PFSK-1 (cell line): ENCODE results near the gene MARCHF3.

Experiments
- FOXP2 ChIP-seq: optimal IDR thresholded peaks from 2 replicates; pipeline ENCODE3; 2011; ENCODE audit warnings: borderline replicate concordance, control low read depth, inconsistent platforms; ENCODE audit not compliant: insufficient read depth; ENCODE audit errors: extremely low read length, extremely low read depth
- POLR2AphosphoS5 ChIP-seq: IDR thresholded peaks from 2 replicates; pipeline ENCODE4 v1.6.1; 2012; ENCODE audit warnings: low read depth, mild to moderate bottlenecking, control low read depth, low read length, moderate library complexity
- SIN3A ChIP-seq: IDR thresholded peaks from 2 replicates; pipeline ENCODE4 v1.6.1; 2012; ENCODE audit warnings: mild to moderate bottlenecking, low read length, moderate library complexity, borderline replicate concordance; ENCODE audit not compliant: insufficient read depth
- TAF1 ChIP-seq: IDR thresholded peaks from 2 replicates; pipeline ENCODE4 v1.6.1; 2012; ENCODE audit warnings: low read length, control low read depth, borderline replicate concordance; ENCODE audit not compliant: insufficient read depth
- TF ChIP-seq, protein P1 (sequence below), 2 experiments: IDR thresholded peaks; 2 replicates each; pipeline versions ENCODE4 v1.6.1 to v1.8.0; 2011 to 2012; ENCODE audit warnings: low read depth in 2 of 2, low read length in 2 of 2, control low read depth in 1 of 2, inconsistent platforms in 1 of 2, mild to moderate bottlenecking in 1 of 2, moderate library complexity in 1 of 2; ENCODE audit not compliant: insufficient read depth in 1 of 2

MARCHF3 gene

DNA sequence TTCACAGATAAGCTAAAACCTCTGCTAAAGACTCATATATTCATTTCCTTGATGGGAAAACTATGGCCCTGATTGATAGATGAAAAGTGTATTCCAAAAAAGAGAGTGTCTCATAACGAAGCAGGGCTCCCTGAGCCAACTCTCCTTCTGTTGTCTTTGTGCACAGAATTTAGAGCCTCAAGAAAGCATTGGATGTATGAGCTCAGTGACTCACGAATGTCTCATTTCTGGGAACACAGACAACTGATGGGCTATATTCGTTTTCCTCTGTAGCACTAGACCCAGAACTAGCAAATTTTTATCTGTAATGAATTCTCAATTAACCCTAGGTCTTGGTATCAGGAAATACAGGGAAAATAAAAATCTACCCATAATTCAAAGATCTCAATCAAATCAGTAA, 165.1 kb downstream of the MARCHF3 start:
- TF ChIP-seq, protein P1, sequence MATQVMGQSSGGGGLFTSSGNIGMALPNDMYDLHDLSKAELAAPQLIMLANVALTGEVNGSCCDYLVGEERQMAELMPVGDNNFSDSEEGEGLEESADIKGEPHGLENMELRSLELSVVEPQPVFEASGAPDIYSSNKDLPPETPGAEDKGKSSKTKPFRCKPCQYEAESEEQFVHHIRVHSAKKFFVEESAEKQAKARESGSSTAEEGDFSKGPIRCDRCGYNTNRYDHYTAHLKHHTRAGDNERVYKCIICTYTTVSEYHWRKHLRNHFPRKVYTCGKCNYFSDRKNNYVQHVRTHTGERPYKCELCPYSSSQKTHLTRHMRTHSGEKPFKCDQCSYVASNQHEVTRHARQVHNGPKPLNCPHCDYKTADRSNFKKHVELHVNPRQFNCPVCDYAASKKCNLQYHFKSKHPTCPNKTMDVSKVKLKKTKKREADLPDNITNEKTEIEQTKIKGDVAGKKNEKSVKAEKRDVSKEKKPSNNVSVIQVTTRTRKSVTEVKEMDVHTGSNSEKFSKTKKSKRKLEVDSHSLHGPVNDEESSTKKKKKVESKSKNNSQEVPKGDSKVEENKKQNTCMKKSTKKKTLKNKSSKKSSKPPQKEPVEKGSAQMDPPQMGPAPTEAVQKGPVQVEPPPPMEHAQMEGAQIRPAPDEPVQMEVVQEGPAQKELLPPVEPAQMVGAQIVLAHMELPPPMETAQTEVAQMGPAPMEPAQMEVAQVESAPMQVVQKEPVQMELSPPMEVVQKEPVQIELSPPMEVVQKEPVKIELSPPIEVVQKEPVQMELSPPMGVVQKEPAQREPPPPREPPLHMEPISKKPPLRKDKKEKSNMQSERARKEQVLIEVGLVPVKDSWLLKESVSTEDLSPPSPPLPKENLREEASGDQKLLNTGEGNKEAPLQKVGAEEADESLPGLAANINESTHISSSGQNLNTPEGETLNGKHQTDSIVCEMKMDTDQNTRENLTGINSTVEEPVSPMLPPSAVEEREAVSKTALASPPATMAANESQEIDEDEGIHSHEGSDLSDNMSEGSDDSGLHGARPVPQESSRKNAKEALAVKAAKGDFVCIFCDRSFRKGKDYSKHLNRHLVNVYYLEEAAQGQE (IDR thresholded peaks at IDR 0.05; ENCODE audit: insufficient read depth in 1 of 2, low read depth in 2 of 2, low read length in 2 of 2): no peak
- TF ChIP-seq SIN3A (no peak), FOXP2 (no peak), POLR2AphosphoS5 (no peak), TAF1 (no peak)

DNA sequence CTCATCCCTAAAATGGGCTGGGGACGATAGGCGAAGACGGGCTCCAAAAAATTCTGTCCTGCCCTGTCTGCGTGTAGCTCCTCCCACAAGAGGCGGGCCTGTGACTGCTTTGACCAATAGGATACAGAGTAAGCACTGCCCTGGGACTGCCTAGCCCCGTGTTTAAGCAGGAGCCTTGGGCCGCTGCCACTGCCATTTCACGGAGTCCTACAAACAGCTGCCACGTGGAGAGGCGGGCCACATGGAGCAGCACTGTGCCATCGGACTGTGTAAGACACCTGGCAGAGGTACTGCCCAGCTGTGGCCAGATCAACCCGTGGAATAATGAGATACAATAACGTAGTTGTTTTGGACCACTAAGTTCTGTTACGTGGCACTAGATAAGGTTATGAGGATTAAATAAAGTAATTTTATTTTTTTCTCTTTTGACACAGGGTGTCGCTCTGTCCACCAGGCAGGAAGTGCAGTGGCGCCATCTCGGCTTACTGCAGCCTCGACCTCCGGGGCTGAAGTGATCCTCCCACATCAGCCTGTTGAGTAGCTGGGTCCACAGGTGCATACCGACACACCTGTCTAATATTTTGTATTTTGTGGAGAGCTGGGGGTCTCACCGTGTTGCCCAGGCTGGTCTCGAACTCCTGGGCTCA, 166.2 kb downstream of the MARCHF3 start:
- TF ChIP-seq SIN3A (no peak), FOXP2 (no peak), TAF1 (no peak), POLR2AphosphoS5 (no peak)
- TF ChIP-seq, protein P1 (IDR thresholded peaks at IDR 0.05; ENCODE audit: insufficient read depth in 1 of 2, low read depth in 2 of 2, low read length in 2 of 2): no peak

DNA sequence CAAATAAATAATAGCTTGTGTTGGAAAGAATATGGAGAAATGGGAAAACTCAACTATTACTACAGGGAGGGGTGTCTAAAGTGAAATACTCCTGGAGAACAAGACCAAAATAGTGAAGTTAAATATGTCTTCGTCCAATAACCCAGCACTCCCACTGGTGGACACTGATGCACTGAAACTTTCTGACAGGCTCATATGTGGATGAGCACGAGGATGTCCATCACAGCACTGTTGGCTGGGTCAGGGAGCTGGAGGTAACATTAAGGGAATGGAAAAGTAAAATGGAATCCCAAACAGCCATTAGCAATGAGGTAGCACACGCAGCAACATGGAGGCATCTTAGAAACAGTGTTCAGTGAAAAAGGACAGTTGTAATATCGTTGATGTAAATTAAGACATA, 167.0 kb downstream of the MARCHF3 start:
- TF ChIP-seq, protein P1 (IDR thresholded peaks at IDR 0.05; ENCODE audit: insufficient read depth in 1 of 2, low read depth in 2 of 2, low read length in 2 of 2): no peak
- no peak for TF ChIP-seq FOXP2
- no peak for TF ChIP-seq SIN3A
- TF ChIP-seq POLR2AphosphoS5: no peak
- no peak for TF ChIP-seq TAF1

DNA sequence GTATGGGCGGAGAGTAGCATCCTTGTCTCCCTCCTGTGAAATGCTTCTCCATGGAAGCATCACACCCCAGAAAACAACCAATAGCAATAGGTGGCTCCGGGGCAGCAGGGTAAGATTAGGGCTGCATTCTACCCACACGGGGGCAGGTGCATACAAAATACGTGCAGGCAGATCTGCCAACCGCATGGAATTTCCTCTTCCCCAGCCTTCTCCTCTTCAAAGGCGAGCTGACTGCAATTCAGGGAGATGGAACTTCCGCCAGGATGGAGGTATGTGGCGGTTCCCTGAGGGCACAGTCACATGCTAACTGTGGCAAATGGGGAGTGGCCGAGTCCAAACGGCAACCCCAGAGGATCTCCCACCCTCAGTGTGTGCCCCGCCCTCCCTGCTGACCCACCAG, 171.9 kb downstream of the MARCHF3 start:
- TF ChIP-seq, protein P1 (IDR thresholded peaks at IDR 0.05; ENCODE audit: insufficient read depth in 1 of 2, low read depth in 2 of 2, low read length in 2 of 2): no peak
